Duodenal mucosa (tissue), 2 donors: Measurements from ENCODE around the gene THADA.
"Not testable (repeated sequence)": the region's sequence is repeated elsewhere in the genome, so short reads cannot be mapped to it uniquely, and the experiment has no call there.

ENCODE experiments used
- H3K27ac ChIP-seq: one replicate; pipeline ENCODE4 v1.7.0; 2013; ENCODE audit warnings: low read depth, low read length
- H3K27me3 ChIP-seq, 2 donors: one replicate each; pipeline ENCODE4 v1.7.0; 2013; ENCODE audit warnings: low read length in 2 of 2, control low read depth in 1 of 2; ENCODE audit not compliant: insufficient read depth in 2 of 2, control insufficient read depth in 1 of 2
- H3K36me3 ChIP-seq, 2 donors: one replicate each; pipeline ENCODE4 v1.7.0; 2013; ENCODE audit warnings: low read length in 2 of 2, control low read depth in 1 of 2; ENCODE audit not compliant: insufficient read depth in 2 of 2, control insufficient read depth in 1 of 2
- H3K4me1 ChIP-seq, 2 donors: one replicate each; pipeline ENCODE4 v1.7.0; 2013; ENCODE audit warnings: low read length in 2 of 2, control low read depth in 1 of 2; ENCODE audit not compliant: insufficient read depth in 2 of 2, control insufficient read depth in 1 of 2
- H3K4me3 ChIP-seq, 2 donors: one replicate each; pipeline ENCODE4 v1.7.0; 2013; ENCODE audit warnings: low read length in 2 of 2, low read depth in 1 of 2
- H3K9ac ChIP-seq, 2 donors: one replicate each; pipeline ENCODE4 v1.7.0; 2013; ENCODE audit warnings: low read length in 2 of 2, low read depth in 1 of 2
- H3K9me3 ChIP-seq, 2 donors: one replicate each; pipeline ENCODE4 v1.7.0; 2013; ENCODE audit warnings: low read length in 2 of 2, control low read depth in 1 of 2; ENCODE audit not compliant: control insufficient read depth in 1 of 2

Gene THADA

DNA sequence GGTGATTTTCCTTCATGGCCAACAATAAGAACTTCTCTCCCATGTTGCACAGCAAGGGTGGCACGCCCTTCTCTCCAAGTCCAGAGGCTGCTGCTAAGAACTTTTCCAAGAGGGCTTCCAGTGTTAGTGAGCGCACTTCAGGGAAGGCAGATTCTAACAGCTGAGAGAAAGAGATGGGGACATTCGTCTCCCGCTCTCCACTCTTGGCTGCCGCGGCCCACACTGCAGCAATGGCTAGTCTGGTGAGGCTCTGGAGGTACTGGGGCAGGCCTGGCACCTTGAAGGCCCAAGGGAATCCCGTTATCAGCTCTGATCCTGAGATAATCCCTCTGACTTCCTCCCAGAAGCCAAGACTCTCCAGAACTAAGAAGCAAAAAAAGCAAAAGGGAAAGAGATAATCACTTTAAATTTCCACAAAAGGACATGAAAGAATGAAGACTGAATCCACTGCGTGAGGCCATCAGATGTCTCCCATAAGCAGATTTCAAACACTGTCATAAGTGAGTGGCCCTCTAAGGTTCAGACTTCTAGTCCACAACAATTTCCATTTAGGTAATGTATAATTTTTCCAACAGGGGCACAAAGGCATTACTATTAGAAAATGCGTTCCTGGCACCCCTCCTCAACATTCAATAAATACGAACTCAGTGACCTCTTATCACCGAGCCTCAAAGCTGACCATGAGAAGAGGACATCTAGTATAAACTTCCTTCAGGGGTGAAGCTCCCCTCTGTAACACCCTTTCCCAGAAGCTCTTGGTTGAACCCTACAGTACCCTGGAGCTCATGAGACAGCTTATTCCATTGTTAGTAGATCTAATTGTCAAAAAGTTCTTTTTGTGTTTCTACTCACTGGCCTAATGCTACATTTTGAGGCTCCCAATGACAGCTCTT, 302.7 kb downstream of the THADA start:
- Histone ChIP-seq H3K36me3 (peaks cover 0 to 16% of the 10 kb centered on the region in 2 donors), H3K27ac (no peak overlapping the region), H3K4me3 (no peak overlapping the region), H3K9me3 (no peaks in the 10 kb centered on the region), H3K9ac (no peak overlapping the region), H3K27me3 (no peaks in the 10 kb centered on the region), H3K4me1 (peaks cover 4 to 19% of the 10 kb centered on the region in 2 donors)

DNA sequence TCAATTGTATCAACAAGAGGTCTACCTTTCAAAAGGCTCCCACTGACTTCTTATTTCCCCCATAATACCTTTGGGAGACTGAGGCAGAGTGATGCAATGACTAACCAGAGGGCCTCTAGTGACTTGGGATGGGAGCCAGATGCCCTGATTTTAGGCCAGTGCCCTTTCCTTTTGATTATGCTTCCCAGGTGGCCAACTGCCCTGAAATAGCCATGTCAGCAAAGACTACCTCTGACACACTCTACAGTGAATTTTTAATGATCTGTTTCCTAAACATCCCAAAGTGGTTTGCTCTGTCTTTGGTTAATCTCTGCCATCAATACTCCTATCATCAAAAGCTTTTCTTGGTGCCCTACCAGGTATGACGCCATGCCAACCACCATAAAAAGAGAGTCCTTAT, 303.5 kb downstream of the THADA start:
- peaks cover 0 to 16% of the 10 kb centered on the region in 2 donors for H3K36me3 ChIP-seq
- H3K9ac ChIP-seq, result no peak overlapping the region
- no peaks in the 10 kb centered on the region for H3K27me3 ChIP-seq
- H3K4me3 ChIP-seq, result no peak overlapping the region
- no peaks in the 10 kb centered on the region for H3K9me3 ChIP-seq
- H3K27ac ChIP-seq, result no peak overlapping the region
- peaks cover 4 to 19% of the 10 kb centered on the region in 2 donors for H3K4me1 ChIP-seq

GRCh38 chr2:43289331-43289730, 306.5 kb downstream of the THADA start:
- H3K27me3 ChIP-seq, result no peaks in the 10 kb centered on the region
- no peak overlapping the region for H3K27ac ChIP-seq
- H3K4me1 ChIP-seq, result peaks cover 3 to 16% of the 10 kb centered on the region in 2 donors
- H3K9ac ChIP-seq, result no peak overlapping the region
- H3K36me3 ChIP-seq, result peaks cover 10 to 40% of the 10 kb centered on the region in 2 donors
- H3K9me3 ChIP-seq, result peaks cover 3 to 9% of the 10 kb centered on the region in 2 donors
- no peak overlapping the region for H3K4me3 ChIP-seq

- Histone ChIP-seq H3K9ac (no peak overlapping the region), H3K4me1 (peaks cover 0 to 11% of the 10 kb centered on the region in 2 donors), H3K9me3 (peaks cover 7 to 12% of the 10 kb centered on the region in 2 donors), H3K27ac (no peak overlapping the region), H3K36me3 (peaks cover 10 to 46% of the 10 kb centered on the region in 2 donors), H3K27me3 (no peaks in the 10 kb centered on the region), H3K4me3 (no peak overlapping the region)
Observed at GRCh38 chr2:43288417-43289305, 307.2 kb downstream of the THADA start.

DNA sequence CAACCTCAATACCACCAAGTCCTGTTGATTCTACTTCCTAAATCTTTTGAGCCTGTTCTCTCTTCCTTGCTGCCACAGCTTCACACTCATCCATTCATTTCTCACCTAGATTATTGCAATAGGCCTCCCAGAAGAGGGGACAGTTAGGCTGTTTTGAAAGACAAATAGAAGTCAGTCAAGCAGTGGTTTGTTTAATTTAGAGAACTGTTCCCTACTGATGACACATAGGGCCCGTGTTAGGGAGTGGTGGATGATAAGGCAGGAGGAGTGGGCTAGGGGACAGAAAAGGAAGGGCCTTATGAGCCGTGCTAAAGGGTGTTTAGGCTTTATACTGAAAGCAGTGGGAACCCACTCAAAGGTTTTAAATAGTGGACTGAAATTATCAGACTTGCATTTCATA, 309.9 kb downstream of the THADA start:
- Histone ChIP-seq H3K4me3 (no peak overlapping the region), H3K27me3 (no peaks in the 10 kb centered on the region), H3K27ac (no peak overlapping the region), H3K4me1 (no peaks in the 10 kb centered on the region), H3K9me3 (peaks cover 7 to 12% of the 10 kb centered on the region in 2 donors), H3K36me3 (peaks cover 10 to 46% of the 10 kb centered on the region in 2 donors), H3K9ac (no peak overlapping the region)

DNA sequence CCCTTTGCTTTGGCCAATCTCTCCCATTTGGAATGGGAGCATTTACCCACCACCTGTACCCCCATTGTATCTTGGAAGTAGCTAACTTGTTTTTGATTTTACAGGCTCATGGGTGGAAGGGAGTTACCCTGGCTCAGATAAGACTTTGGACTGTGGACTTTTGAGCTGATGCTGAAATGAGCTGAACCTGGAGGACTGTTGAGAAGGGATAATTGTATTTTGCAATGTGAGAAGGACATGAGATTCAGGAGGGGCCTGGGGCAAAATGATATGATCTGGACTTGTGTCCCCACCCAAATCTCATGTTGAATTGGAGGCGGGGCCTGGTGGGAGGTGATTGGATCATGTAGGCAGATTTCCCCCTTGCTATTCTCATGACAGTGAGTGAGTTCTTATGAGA, 310.9 kb downstream of the THADA start:
- Histone ChIP-seq H3K27me3 (no peaks in the 10 kb centered on the region), H3K9ac (no peak overlapping the region), H3K27ac (no peak overlapping the region), H3K36me3 (peaks cover 10 to 41% of the 10 kb centered on the region in 2 donors), H3K4me1 (no peaks in the 10 kb centered on the region), H3K9me3 (peaks cover 7 to 12% of the 10 kb centered on the region in 2 donors), H3K4me3 (no peak overlapping the region)

GRCh38 chr2:43284347-43284746, 311.5 kb downstream of the THADA start:
- H3K36me3 ChIP-seq, result peaks cover 14 to 47% of the 10 kb centered on the region in 2 donors
- H3K27ac ChIP-seq, H3K9ac ChIP-seq, H3K27me3 ChIP-seq, H3K4me3 ChIP-seq, H3K4me1 ChIP-seq: not testable (repeated sequence)
- H3K9me3 ChIP-seq, result peaks cover 7 to 12% of the 10 kb centered on the region in 2 donors

- peaks cover 7 to 38% of the 10 kb centered on the region in 2 donors for H3K36me3 ChIP-seq
- H3K27me3 ChIP-seq, result no peaks in the 10 kb centered on the region
- peaks cover 14 to 15% of the 10 kb centered on the region in 2 donors for H3K4me1 ChIP-seq
- no peak overlapping the region for H3K27ac ChIP-seq
- H3K4me3 ChIP-seq, result no peak overlapping the region
- no peak overlapping the region for H3K9ac ChIP-seq
- peaks cover 5 to 12% of the 10 kb centered on the region in 2 donors for H3K9me3 ChIP-seq
Observed at GRCh38 chr2:43280994-43281393, 314.8 kb downstream of the THADA start.

DNA sequence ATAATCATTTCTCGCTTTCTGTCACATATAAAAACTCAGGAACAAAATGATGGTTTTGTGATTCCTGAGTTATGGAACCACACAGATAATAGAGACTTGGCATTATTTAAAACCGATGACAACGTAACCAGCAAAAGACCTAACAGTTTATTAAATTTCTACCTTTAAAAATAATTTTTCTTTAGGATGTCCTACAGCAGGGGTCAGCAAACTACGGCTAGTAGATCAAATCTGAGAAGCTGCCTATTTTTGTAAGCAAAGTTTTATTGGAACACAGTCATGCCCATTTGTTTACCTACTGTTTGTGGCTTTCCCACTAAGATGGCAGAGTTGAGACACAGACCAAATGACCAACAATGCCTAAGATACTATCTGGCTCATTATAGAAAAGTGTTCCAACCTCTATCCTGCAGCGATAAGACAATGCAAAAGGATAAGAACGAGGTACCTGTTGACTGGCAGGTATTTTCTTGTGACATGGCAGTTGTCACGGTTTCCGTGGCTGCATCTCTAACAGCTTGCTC, 316.5 kb downstream of the THADA start:
- H3K27me3 ChIP-seq, result no peaks in the 10 kb centered on the region
- H3K4me3 ChIP-seq, result no peak overlapping the region
- H3K9me3 ChIP-seq, result peaks cover 4% of the 10 kb centered on the region in 2 donors
- H3K9ac ChIP-seq, result no peak overlapping the region
- peaks cover 4 to 26% of the 10 kb centered on the region in 2 donors for H3K36me3 ChIP-seq
- peaks cover 17 to 19% of the 10 kb centered on the region in 2 donors for H3K4me1 ChIP-seq
- no peak overlapping the region for H3K27ac ChIP-seq
